DND-41 (cell line): Measurements from ENCODE around the gene SOX13.

ENCODE experiments used
- ATAC-seq: fragments of 200-7000 bp; cut with Tn5 transposase; 3 replicates; pipeline ENCODE4 v1.9.1; 2021; ENCODE audit warnings: low read depth; ENCODE audit not compliant: insufficient read depth
- DNase-seq: peaks from one replicate; pipeline ENCODE4 v3.0.0-alpha.2; 2020
- H2AFZ ChIP-seq: 2 replicates; pipeline ENCODE4 v1.6.0; 2012; ENCODE audit warnings: low read depth, low read length
- H3K27ac ChIP-seq: 2 replicates; pipeline ENCODE4 v1.5.1; 2012; ENCODE audit warnings: low read length, inconsistent platforms
- H3K27me3 ChIP-seq: fragments of 200-600 bp; sonication (generic); 2 replicates; pipeline ENCODE4 v1.6.0; 2012; ENCODE audit warnings: low read length, mild to moderate bottlenecking, inconsistent platforms; ENCODE audit not compliant: insufficient read depth, poor library complexity
- H3K36me3 ChIP-seq: 2 replicates; pipeline ENCODE4 v1.5.1; 2012; ENCODE audit warnings: low read length, inconsistent platforms; ENCODE audit not compliant: insufficient read depth
- H3K4me1 ChIP-seq: 2 replicates; pipeline ENCODE4 v1.5.1; 2012; ENCODE audit warnings: mild to moderate bottlenecking, low read length; ENCODE audit not compliant: insufficient read depth
- H3K4me2 ChIP-seq: 2 replicates; pipeline ENCODE4 v1.6.0; 2012; ENCODE audit warnings: mild to moderate bottlenecking, moderate library complexity, low read length, inconsistent platforms; ENCODE audit not compliant: insufficient read depth
- H3K4me3 ChIP-seq, 2 experiments: fragments of 200-600 bp in 1 of 2; shearing (Covaris generic) in 1 of 2; 2 replicates each; pipeline ENCODE4 v1.5.1; 2012 to 2016; ENCODE audit warnings: inconsistent platforms in 2 of 2, low read length in 2 of 2, mild to moderate bottlenecking in 2 of 2, low read depth in 1 of 2, moderate library complexity in 1 of 2
- H3K79me2 ChIP-seq: 2 replicates; pipeline ENCODE4 v1.6.0; 2012; ENCODE audit warnings: low read length, inconsistent platforms; ENCODE audit not compliant: insufficient read depth
- H3K9ac ChIP-seq: 2 replicates; pipeline ENCODE4 v1.6.0; 2012; ENCODE audit warnings: low read depth, mild to moderate bottlenecking, inconsistent platforms, low read length, moderate library complexity
- H3K9me3 ChIP-seq: 2 replicates; pipeline ENCODE4 v1.5.1; 2012; ENCODE audit warnings: low read length, moderate library complexity, mild to moderate bottlenecking, inconsistent platforms; ENCODE audit not compliant: insufficient read depth, severe bottlenecking
- H4K20me1 ChIP-seq: 2 replicates; pipeline ENCODE4 v1.6.0; 2012; ENCODE audit warnings: low read length; ENCODE audit not compliant: insufficient read depth
- CTCF ChIP-seq: IDR thresholded peaks from 2 replicates; pipeline ENCODE4 v1.5.1; 2012; ENCODE audit warnings: borderline replicate concordance, low read length, moderate library complexity, mild to moderate bottlenecking; ENCODE audit not compliant: poor library complexity, severe bottlenecking; ENCODE audit errors: extremely low read depth
- EZH2 ChIP-seq: IDR thresholded peaks from 3 replicates; pipeline ENCODE4 v1.6.1; 2012; ENCODE audit warnings: borderline replicate concordance, low read depth, mild to moderate bottlenecking, moderate library complexity, low read length, inconsistent platforms; ENCODE audit not compliant: severe bottlenecking

Gene SOX13

GRCh38 chr1:204166219-204166618 lies 93.3 kb downstream of the SOX13 start, which contains the start of gene REN:
REN (minus strand) TSS chr1:204166337; CDS start chr1:204166293, 44 bp downstream.
- no peaks in the 10 kb centered on the region for H3K36me3 ChIP-seq
- no peak for DNase-seq
- no peak for ATAC-seq
- H3K4me3 ChIP-seq = no peak within 1 kb of the TSS
- no peak within 1 kb of the TSS for H3K27ac ChIP-seq
- H4K20me1 ChIP-seq = no peaks in the 10 kb centered on the region
- no peak within 1 kb of the TSS for H3K4me2 ChIP-seq
- no peaks in the 10 kb centered on the region for H3K27me3 ChIP-seq
- H3K4me1 ChIP-seq = no peaks in the 10 kb centered on the region
- H3K79me2 ChIP-seq = no peaks in the 10 kb centered on the region
- no peak within 1 kb of the TSS for H3K9ac ChIP-seq
- TF ChIP-seq CTCF (no peak), EZH2 (no peak)
- H3K9me3 ChIP-seq = peaks cover 28% of the 10 kb centered on the region
- no peak within 1 kb of the TSS for H2AFZ ChIP-seq

GRCh38 chr1:204167730-204168129 lies 94.8 kb downstream of the SOX13 start:
- no peaks in the 10 kb centered on the region for H3K79me2 ChIP-seq
- peaks cover 35% of the 10 kb centered on the region for H3K9me3 ChIP-seq
- H3K27me3 ChIP-seq = no peaks in the 10 kb centered on the region
- H4K20me1 ChIP-seq = no peaks in the 10 kb centered on the region
- no peak for DNase-seq
- no peaks in the 10 kb centered on the region for H3K36me3 ChIP-seq
- no peak overlapping the region for H2AFZ ChIP-seq
- ATAC-seq = no peak
- TF ChIP-seq EZH2 (no peak), CTCF (no peak)
- no peak overlapping the region for H3K4me2 ChIP-seq
- H3K4me3 ChIP-seq = no peak overlapping the region
- no peak overlapping the region for H3K27ac ChIP-seq
- no peak overlapping the region for H3K9ac ChIP-seq
- H3K4me1 ChIP-seq = no peaks in the 10 kb centered on the region

- no peak overlapping the region for H3K27ac ChIP-seq
- no peak overlapping the region for H3K9ac ChIP-seq
- H2AFZ ChIP-seq = no peak overlapping the region
- no peak for DNase-seq
- no peaks in the 10 kb centered on the region for H3K79me2 ChIP-seq
- no peaks in the 10 kb centered on the region for H4K20me1 ChIP-seq
- H3K4me3 ChIP-seq = no peak overlapping the region
- no peaks in the 10 kb centered on the region for H3K36me3 ChIP-seq
- H3K4me1 ChIP-seq = no peaks in the 10 kb centered on the region
- no peak for ATAC-seq
- peaks cover 35% of the 10 kb centered on the region for H3K9me3 ChIP-seq
- TF ChIP-seq CTCF (no peak), EZH2 (no peak)
- H3K4me2 ChIP-seq = no peak overlapping the region
- no peaks in the 10 kb centered on the region for H3K27me3 ChIP-seq
Observed at GRCh38 chr1:204169858-204170257, 96.9 kb downstream of the SOX13 start.

- no peak overlapping the region for H2AFZ ChIP-seq
- H3K4me3 ChIP-seq = no peak overlapping the region
- no peak overlapping the region for H3K27ac ChIP-seq
- TF ChIP-seq EZH2 (no peak), CTCF (no peak)
- DNase-seq (no peak), ATAC-seq (no peak)
- H3K9me3 ChIP-seq = peaks cover 35% of the 10 kb centered on the region
- no peaks in the 10 kb centered on the region for H3K27me3 ChIP-seq
- H3K36me3 ChIP-seq = no peaks in the 10 kb centered on the region
- H3K79me2 ChIP-seq = no peaks in the 10 kb centered on the region
- no peak overlapping the region for H3K9ac ChIP-seq
- no peaks in the 10 kb centered on the region for H3K4me1 ChIP-seq
- H4K20me1 ChIP-seq = no peaks in the 10 kb centered on the region
- no peak overlapping the region for H3K4me2 ChIP-seq
Observed at GRCh38 chr1:204170494-204171155, 97.7 kb downstream of the SOX13 start.
